Measurements from ENCODE around the gene FOXJ3. TPM values are rescaled to one million over a fixed set of nuclear protein-coding genes. Genes with fewer than 3 reads are reported as not detected.
"Not testable (repeated sequence)": the region's sequence is repeated elsewhere in the genome, so short reads cannot be mapped to it uniquely, and the experiment has no call there.

FOXJ3 gene
- polyA plus RNA-seq, 4 donors, result 33.4 to 46.4 (median 44.4) TPM

DNA sequence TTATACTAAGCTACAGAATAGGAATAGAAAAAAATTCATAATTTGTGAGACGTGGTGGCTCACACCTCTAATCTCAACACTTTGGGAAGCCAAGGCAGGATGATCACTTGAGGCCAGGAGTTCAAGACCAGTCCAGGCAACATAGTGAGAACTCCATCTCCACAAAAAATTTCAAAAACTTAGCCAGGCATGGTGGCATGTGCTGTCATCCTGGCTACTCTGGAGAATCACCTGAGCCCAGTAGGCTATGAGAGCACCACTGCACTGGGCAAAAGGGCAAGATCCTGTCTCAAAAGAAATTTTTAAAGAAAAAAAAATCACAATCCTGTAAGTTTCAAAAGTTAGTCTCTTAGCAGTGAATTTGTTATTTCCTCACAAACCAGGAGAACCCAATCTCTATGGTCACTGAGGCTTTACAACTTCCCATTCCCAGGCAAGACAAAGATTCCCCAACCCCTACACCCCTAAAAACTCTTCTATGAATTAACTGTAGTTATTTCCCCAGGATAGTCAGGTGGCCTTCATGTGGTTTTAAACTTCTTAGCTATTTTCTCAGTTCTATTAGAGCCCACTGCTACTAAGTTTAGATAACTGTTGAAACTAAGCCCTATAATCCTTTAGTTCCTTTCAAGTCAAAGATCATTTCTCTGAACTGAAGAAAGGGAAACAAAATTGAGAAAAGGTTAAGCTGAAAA, 74.5 kb downstream of the FOXJ3 start:
- no peak for DNase-seq (ENCODE audit: low read depth in 4 of 4, low spot score in 3 of 4)

DNA sequence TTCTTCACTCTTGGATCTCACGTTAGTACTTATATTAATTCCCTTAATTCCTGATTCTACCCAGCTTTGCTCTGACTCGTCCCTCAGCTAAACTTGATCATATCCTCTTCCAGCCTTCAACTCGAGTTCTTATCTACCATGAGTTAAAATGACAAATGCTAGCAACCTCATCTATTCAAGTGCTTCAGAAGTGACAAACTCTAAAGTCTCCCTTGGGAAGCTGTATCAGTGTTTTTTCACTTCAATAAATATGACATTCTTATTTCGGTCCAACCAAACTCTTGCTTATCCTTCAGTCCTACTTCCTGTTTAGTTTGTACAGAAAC, 75.3 kb downstream of the FOXJ3 start:
- DNase-seq (ENCODE audit: low read depth in 4 of 4, low spot score in 3 of 4), result no peak

GRCh38 chr1:42259059-42259738, 75.8 kb downstream of the FOXJ3 start:
- no peak for DNase-seq (ENCODE audit: low read depth in 4 of 4, low spot score in 3 of 4)

- no peak for DNase-seq (ENCODE audit: low read depth in 4 of 4, low spot score in 3 of 4)
These were observed 76.8 kb downstream of the FOXJ3 start for GRCh38 chr1:42258218-42258617.

- DNase-seq (ENCODE audit: low read depth in 4 of 4, low spot score in 3 of 4), result no peak
These were observed 84.0 kb downstream of the FOXJ3 start for GRCh38 chr1:42251042-42251441.

DNA sequence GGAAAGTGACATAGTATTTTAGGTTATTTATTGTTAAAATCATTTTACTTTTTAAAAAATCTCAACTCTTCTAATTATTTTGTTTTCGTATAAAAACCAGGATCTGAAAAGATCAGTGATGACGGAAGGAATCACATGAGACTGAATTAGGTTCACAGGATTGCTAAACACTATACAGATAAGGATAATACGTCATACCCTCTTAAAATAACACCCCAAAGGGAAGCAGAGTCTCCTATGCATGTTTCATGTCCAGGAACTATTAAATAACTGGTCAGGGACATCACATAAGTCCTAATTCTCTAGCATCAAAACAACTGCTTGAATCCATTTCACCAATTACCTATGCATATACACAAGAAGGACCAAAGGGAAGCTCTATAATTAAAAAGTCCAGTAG, 84.9 kb downstream of the FOXJ3 start:
- no peak for DNase-seq (ENCODE audit: low read depth in 4 of 4, low spot score in 3 of 4)

DNA sequence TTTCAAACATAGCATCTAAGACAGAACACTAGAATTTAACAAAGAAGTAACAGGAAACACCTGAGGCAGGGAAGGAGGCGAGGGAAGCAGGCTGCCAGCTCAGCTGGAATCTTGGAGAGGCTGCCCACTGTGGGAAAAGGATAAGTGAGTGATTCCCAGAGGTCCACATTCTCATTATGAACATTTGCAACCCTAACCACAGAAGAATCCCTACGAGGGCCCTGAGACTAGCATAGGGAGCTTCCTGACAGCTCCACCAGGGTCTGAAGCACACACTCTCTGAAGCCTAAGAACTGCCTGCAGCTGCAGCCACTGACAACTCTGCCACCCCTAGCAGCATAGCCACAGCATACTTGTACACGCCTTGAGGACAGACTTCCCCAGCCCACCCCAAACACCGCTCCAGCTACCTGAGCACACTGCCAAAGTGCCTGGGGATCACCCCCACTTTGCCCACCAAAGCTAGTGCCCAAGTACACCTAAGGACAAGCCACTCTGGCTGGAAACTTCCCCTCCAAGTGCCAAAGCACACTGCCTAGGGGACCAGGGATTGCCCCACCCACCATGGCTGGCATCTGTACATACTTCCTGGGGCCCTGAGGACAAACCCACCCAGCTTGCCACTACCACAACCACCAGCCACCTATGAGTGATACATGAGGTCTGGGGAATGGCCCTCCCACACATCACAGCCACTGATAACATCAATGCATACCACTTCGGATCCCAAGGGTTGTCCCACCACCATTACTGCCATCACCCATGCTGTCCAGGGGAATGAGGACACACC, 93.9 kb downstream of the FOXJ3 start:
- DNase-seq (ENCODE audit: low read depth in 4 of 4, low spot score in 3 of 4), result no peak

- DNase-seq (ENCODE audit: low read depth in 4 of 4, low spot score in 3 of 4), result no peak
These were observed 95.5 kb downstream of the FOXJ3 start for GRCh38 chr1:42239555-42239954.

DNA sequence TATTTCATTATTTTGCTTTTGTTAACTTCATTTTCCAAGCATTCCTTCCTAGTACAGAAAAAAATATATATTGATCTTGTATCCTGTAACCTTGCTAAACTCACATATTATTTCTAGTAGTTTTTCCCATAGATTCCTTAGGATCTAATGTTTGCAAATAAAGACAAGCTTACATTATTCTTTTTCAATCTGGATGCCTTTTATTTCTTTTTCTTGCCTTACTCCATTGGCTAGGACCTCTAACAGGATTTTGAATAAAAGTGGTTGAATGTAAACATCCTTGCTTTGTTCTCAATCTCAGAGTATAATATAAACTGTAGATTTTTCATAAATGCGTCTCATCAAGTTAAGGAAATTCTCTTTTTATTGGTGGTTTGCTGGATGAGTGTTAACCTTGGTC, 96.0 kb downstream of the FOXJ3 start:
- no peak for DNase-seq (ENCODE audit: low read depth in 4 of 4, low spot score in 3 of 4)

DNA sequence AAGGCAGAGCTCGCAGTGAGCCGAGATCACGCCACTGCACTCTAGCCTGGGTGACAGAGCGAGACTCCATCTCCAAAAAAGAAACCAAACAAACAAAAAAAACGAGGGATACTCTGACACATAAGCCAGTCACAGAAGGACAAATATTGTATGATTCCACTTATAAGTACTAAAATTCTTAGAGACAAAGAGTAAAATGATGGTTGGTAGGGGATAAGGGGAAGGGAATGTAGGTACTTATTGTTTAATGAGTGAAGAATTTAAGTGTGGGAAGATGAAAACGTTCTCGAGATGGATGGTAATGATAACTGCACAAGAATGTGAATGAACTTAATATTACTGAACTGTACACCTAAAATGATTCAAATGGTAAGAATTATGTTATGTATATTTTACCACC, 103.8 kb downstream of the FOXJ3 start:
- DNase-seq (ENCODE audit: low read depth in 4 of 4, low spot score in 3 of 4), result no peak

DNA sequence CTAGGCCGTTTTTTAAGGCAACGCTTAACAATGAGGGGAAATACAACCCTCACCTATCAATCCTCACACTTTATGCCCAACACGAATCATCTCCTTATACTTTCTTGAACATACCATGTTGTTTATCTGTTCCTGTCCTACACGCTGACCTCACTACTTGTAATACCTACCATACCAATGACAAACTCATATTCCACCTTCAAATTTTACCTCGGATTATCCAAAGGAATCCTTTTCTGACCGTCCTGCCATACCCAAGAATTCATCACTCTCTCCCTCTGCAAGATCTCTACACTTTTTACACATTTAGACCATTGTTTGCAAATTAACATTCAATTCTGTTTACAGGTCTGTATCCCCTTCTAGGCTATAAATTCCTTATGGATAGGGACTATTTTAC, 106.1 kb downstream of the FOXJ3 start:
- no peak for DNase-seq (ENCODE audit: low read depth in 4 of 4, low spot score in 3 of 4)

DNA sequence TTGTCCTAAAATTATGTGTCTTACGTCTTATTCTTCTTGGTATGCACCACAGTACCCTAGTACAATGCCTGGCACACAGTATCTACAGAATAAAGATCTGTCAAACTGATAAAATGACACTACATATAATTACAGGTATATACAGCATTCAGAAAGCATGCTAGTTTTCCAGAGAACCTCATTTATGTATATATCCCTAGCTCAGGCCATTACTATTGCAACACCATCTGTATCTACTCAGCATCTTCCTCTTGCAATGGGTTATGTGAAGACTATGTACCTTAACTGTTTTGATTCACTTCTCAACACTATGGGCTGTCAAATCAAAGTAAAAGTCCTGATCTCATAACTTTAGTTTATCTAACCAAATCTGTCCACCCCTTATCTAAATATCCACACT, 112.0 kb downstream of the FOXJ3 start:
- no peak for DNase-seq (ENCODE audit: low read depth in 4 of 4, low spot score in 3 of 4)

- DNase-seq (ENCODE audit: low read depth in 4 of 4, low spot score in 3 of 4), result no peak
These were observed 113.0 kb downstream of the FOXJ3 start for GRCh38 chr1:42221952-42222606.

DNA sequence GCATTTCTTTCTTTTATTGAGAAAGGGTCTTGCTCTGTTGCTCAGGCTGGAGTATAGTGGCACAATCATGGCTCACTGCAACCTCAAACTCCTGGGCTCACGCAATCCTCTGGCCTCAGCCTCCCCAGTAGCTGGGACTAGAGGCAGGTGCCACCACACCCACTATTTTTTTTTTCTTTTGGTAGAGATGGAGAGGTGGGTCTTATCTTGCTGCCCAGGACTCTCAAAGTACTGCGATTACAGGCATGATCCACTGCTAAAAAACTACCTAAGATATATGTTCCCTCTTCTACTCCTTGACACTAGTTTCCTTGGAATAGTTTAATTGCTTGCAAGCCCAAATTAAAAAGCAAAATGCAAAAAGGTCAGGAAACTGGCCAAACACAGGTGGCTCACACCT, 113.6 kb downstream of the FOXJ3 start:
- no peak for DNase-seq (ENCODE audit: low read depth in 4 of 4, low spot score in 3 of 4)

GRCh38 chr1:42219627-42220026, 115.4 kb downstream of the FOXJ3 start:
- DNase-seq (ENCODE audit: low read depth in 4 of 4, low spot score in 3 of 4), result no peak

- no peak for DNase-seq (ENCODE audit: low read depth in 4 of 4, low spot score in 3 of 4)
These were observed 120.6 kb downstream of the FOXJ3 start for GRCh38 chr1:42214447-42214871.

GRCh38 chr1:42211224-42211623, 123.8 kb downstream of the FOXJ3 start:
- DNase-seq (ENCODE audit: low read depth in 4 of 4, low spot score in 3 of 4), result no peak

DNA sequence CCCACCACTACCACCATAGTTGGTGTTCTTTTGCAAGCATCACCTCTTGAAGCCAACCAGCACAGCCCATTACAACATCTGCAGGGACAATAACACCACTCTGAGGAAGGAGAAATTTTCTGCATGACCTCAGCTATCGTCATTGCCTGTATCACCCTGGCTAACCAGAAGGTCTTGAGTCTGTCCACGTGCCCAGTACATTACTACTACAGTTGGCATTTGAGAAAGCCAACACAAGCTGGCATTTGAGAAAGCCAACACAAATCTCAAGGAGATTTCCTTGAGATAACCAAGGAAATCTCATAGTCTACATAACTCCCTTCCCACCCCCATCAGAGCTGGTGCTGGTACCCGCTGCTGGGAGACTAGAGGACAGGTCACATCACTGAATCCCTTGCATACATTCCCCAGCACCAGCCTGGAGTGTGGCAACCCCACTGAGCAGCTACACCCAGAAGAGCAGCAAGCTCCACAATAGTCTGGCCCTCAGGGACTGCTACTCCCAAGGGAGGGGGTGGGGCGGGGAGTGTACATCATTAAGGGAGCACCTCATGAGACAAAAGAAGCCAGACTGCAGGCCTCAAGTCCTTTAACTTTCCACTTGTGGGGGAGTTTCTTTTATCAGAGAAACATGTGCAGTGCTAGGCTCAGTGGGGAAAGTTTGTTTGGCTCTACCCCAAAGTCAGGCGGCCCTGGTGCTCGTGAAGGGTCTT, 124.5 kb downstream of the FOXJ3 start:
- DNase-seq (ENCODE audit: low read depth in 4 of 4, low spot score in 3 of 4), result no peak

GRCh38 chr1:42209526-42210251, 125.3 kb downstream of the FOXJ3 start:
- no peak for DNase-seq (ENCODE audit: low read depth in 4 of 4, low spot score in 3 of 4)

GRCh38 chr1:42206930-42207329, 128.1 kb downstream of the FOXJ3 start:
- DNase-seq (ENCODE audit: low read depth in 4 of 4, low spot score in 3 of 4), result not testable (repeated sequence)

All from right renal pelvis (tissue), 4 donors.